Adrenal gland (tissue), 12 donors: Measurements from ENCODE around the gene OR13A1. TPM values are rescaled to one million over a fixed set of nuclear protein-coding genes. Genes with fewer than 3 reads are reported as not detected.

Source experiments
- DNase-seq, 7 donors: peaks; one replicate each; pipeline ENCODE4 v3.0.0-alpha.2; 2019 to 2020
- H3K27ac ChIP-seq, 5 donors: fragments of 200-600 bp; sonication (generic) in 4 of 5; 1 replicate in 3 of 5; 2 replicates in 2 of 5; pipeline versions ENCODE4 v1.5.1 to v1.8.0; 2016 to 2020; ENCODE audit warnings: mild to moderate bottlenecking in 1 of 5
- H3K27me3 ChIP-seq: fragments of 200-600 bp; 2 replicates; pipeline ENCODE4 v1.8.0; 2021
- H3K36me3 ChIP-seq, 2 donors: fragments of 200-600 bp; replicated peaks in 1 of 2; 1 replicate in 1 of 2; 2 replicates in 1 of 2; pipeline versions ENCODE4 v1.5.1 to v1.8.0; 2018 to 2022
- H3K4me1 ChIP-seq, 2 donors: fragments of 200-600 bp; replicated peaks in 1 of 2; 1 replicate in 1 of 2; 2 replicates in 1 of 2; pipeline versions ENCODE4 v1.5.1 to v1.8.0; 2018 to 2021
- H3K4me3 ChIP-seq, 4 donors: fragments of 200-600 bp; sonication (generic) in 3 of 4; one replicate each; pipeline ENCODE4 v1.5.1; 2016 to 2018
- H3K9me3 ChIP-seq, 3 donors: fragments of 200-600 bp; sonication (generic) in 1 of 3; replicated peaks in 1 of 3; 1 replicate in 2 of 3; 2 replicates in 1 of 3; pipeline versions ENCODE4 v1.5.1 to v1.8.0; 2016 to 2021
- CTCF ChIP-seq, 6 experiments: fragments of 450-650 bp in 4 of 6; fragments of 200-600 bp in 2 of 6; sonication (generic) in 1 of 6; IDR thresholded peaks; 1 replicate in 5 of 6; 2 replicates in 1 of 6; pipeline versions ENCODE4 v1.5.1 to v1.8.0; 2016 to 2021; ENCODE audit warnings: antibody characterized with exemption in 6 of 6, mild to moderate bottlenecking in 2 of 6, moderate library complexity in 1 of 6
- POLR2A ChIP-seq, 2 donors: fragments of 450-650 bp; IDR thresholded peaks; one replicate each; pipeline ENCODE4 v1.6.1; 2017; ENCODE audit warnings: antibody characterized with exemption in 2 of 2, mild to moderate bottlenecking in 2 of 2, moderate library complexity in 1 of 2
- WGBS, 4 donors: extraction: QIAGEN DNeasy Blood & Tissue Kit in 2 of 4; methylation state at CpG; one replicate each; pipeline versions ENCODE4 v1.1.5 to v1.1.7; 2013 to 2017; 5-methylcytosine and 5-hydroxymethylcytosine counted together
- intact Hi-C, 2 donors: fragments of 100-400 bp; cut with DNase I; formaldehyde crosslinking; loops; one replicate each; pipeline versions ENCODE4 v1.14.1 to v1.15.0; 2022 to 2023
- polyA plus RNA-seq, 3 donors: library from polyadenylated mRNA; stranded (reverse); fragments of 200-250 nt in 2 of 3; fragments of 350-450 nt in 1 of 3; fragmentation: Illumina TruSeq in 1 of 3; extraction: RNeasy Lipid Tissue Mini Kit (QIAGEN cat#74804) in 1 of 3; gene quantifications; one replicate each; pipeline ENCODE4 v1.2.3, GENCODE V29; 2013 to 2014
- total RNA-seq, 9 donors: library from RNA; depleted of rRNA in 4 of 9; stranded (reverse); fragments of >200 nt in 4 of 9; fragments of 120-200 nt in 1 of 9; fragmentation: NEBNext Ultra II Directional in 1 of 9; extraction: Animal tissue kit (Norgen Biotek cat#: 25700) in 1 of 9; gene quantifications; one replicate each; pipeline versions ENCODE4 v1.1.0 to v1.2.4, GENCODE V29; 2013 to 2023
- donor health status: healthy with polysubstance abuse.
- donor health status: Bipolar disorder and iron deficiency.
- donor health status: DM: yes; HTN: yes; CAD: no.
- donor health status: DM: no; HTN: no; CAD: no.
- donor health status: DM: no; HTN: no; CAD: no.
- donor health status: DM: yes; HTN: yes; CAD: no.

The OR13A1 gene
- total and polyA plus RNA-seq, 12 donors, result 0.03 to 0.14 TPM; not detected in 10

GRCh38 chr10:45253183-45253914, 62.1 kb downstream of the OR13A1 start:
- Histone ChIP-seq H3K27me3 (no peaks in the 10 kb centered on the region), H3K4me3 (no peak overlapping the region), H3K4me1 (no peaks in the 10 kb centered on the region), H3K9me3 (no peaks in the 10 kb centered on the region), H3K27ac (no peak overlapping the region), H3K36me3 (no peaks in the 10 kb centered on the region)
- intact Hi-C loops, result loop anchor here in 1 of 2 donors (5.0 kb wide), 1 partner anchor 209 kb away; no protein-coding TSS in a partner anchor
- no peak for DNase-seq
- 28 to 71% (median 54%) methylated on average over 2 of the region's 2 CpGs for WGBS, 4 donors
- TF ChIP-seq POLR2A (IDR thresholded peaks at IDR 0.05) (no peak), CTCF (IDR thresholded peaks at IDR 0.05) (no peak)

Other genes starting within 250 kb of the OR13A1 start
- 10 to 100 TPM in 7 of 9 donors, 1 to 10 TPM in 1, under 1 TPM in 1; 1.00 to 60.0 (median 26.5) TPM for gene ALOX5, start 58.6 kb upstream of the OR13A1 start, total RNA-seq
- gene ALOX5, start 58.6 kb upstream of the OR13A1 start, polyA plus RNA-seq, result 10 to 100 TPM in 2 of 3 donors, 1 to 10 TPM in 1; 4.4 to 18.3 (median 15.1) TPM